K562 treated with DMSO at 1 percent for 24 hours (cell line): ENCODE measurements around the gene PROSER1. TPM values are rescaled to one million over a fixed set of nuclear protein-coding genes. Genes with fewer than 3 reads are reported as not detected.

Experiments used
- total RNA-seq: library from RNA; unstranded; fragments of 300-600 nt; gene quantifications from 2 replicates; pipeline ENCODE4 v1.2.3, GENCODE V29; 2022; ENCODE audit warnings: low read depth; ENCODE audit not compliant: insufficient read depth

The PROSER1 gene
- total RNA-seq: 11.5 and 16.3 TPM in 2 replicates

DNA sequence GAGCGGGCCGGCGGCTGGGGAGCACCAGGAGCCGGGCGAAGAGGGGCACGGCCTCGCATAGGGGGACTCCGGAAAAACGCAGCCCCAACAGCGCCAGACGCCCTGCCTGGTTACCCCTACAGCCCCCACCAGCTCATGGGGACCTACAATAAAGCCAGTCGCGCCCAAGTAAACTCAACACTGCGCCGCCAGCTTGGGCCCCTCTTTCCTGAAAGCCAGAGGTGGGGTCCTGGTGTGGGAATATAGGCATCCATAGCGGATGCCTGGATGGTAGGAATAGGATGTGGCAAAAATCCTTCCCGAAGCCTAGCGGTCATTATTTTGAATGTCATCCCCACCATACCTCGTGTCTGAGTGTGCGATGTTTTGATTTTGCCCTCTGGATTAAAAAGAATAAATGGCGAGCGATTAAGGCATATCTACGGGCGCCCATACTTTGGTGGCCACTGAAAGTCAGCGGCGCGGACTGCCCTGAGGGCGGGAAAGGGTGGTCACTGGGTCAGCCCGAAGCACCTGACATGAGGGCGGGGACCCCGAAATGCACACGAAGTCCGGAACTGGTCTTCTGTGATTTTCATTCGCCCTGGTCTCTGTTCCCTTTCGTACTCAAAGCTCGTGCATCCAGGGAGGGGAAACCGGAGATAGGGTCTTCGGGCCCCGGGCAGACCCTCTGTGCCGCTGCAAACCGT, at the start of gene PROSER1, which contains the start of gene NHLRC3:
PROSER1 (minus strand) TSS at position 210 of the 689 bp plus-strand sequence. CDS start 847 bp downstream, outside the sequence.
NHLRC3 (plus strand) TSS at position 577 of the 689 bp plus-strand sequence. CDS start 184 bp downstream, outside the sequence.

GRCh38 chr13:38990693-38991092, 47.2 kb downstream of the PROSER1 start, which contains the start of gene STOML3:
STOML3 (minus strand) TSS chr13:38990831; CDS start chr13:38990721, 110 bp downstream.

Other genes with a start within 250 kb of the PROSER1 start
- gene STOML3, start 47.3 kb downstream of the PROSER1 start, total RNA-seq: not detected in 2 replicates
- 4.9 and 6.1 TPM in 2 replicates for gene NHLRC3, start 367 bp upstream of the PROSER1 start, total RNA-seq